ENCODE data around the gene ZGLP1. TPM values are rescaled to one million over a fixed set of nuclear protein-coding genes. Genes with fewer than 3 reads are reported as not detected.
A peak's percentile ranks its signal among the peaks of the same experiment; 100 is the strongest.

ZGLP1 gene
- total RNA-seq, 1 experiment from 2014 or later: 5.0 TPM

DNA sequence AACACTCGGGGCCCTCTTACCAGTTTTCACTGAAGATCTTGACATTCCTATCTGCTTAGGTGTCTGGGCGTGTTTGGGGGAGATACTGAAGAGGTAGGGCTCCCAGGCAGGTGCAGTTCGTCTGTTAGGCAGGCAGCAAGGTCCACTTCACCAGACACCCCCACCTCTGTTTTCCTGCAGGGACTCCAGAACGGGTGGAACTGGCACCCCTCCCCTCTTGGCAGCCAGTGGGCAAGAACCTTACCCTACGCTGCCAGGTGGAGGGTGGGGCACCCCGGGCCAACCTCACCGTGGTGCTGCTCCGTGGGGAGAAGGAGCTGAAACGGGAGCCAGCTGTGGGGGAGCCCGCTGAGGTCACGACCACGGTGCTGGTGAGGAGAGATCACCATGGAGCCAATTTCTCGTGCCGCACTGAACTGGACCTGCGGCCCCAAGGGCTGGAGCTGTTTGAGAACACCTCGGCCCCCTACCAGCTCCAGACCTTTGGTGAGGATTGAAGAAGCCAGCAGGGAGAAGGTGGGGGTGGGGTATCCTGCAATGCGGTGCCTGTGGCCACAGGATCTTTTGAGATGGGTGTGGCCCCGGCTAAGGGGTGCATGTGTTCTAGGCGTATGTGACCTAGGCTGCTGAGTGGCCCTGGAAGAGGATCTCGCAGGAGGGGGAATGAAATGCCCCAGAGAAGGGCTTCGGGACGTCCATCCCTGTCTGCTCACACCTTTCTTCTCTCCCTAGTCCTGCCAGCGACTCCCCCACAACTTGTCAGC lies 26.1 kb downstream of the ZGLP1 start:
- Histone ChIP-seq H3K9ac (ENCODE audit: low read length) (no peak overlapping the region), H3K4me1 (ENCODE audit: control insufficient read depth in 1 of 2, insufficient read depth in 2 of 2, low read length in 2 of 2) (peaks cover 13 to 33% of the 10 kb centered on the region in 2 experiments), H2AFZ (ENCODE audit: low read depth, low read length, poor library complexity, severe bottlenecking) (no peak overlapping the region), H3K4me3 (replicated peaks in 1 of 2; ENCODE audit: low read depth in 1 of 2, low read length in 2 of 2) (peak overlapping the region in 1 of 2 experiments; percentile 3; a peak in 1 of 4 replicates), H3K27me3 (ENCODE audit: insufficient read depth, low read length) (no peaks in the 10 kb centered on the region), H3K9me3 (ENCODE audit: control insufficient read depth in 1 of 2, insufficient read depth in 1 of 2, low read depth in 1 of 2, low read length in 2 of 2) (no peaks in the 10 kb centered on the region), H3K27ac (ENCODE audit: low read depth, low read length) (peak overlapping the region; percentile 44), H3K4me2 (ENCODE audit: low read length) (peak overlapping the region; percentile 59), H3K79me2 (ENCODE audit: insufficient read depth, low read length) (no peaks in the 10 kb centered on the region), H3K9me2 (ENCODE audit: insufficient read depth) (no peaks in the 10 kb centered on the region), H4K20me1 (ENCODE audit: insufficient read depth) (no peaks in the 10 kb centered on the region), H3K36me3 (ENCODE audit: control insufficient read depth in 1 of 2, insufficient read depth in 2 of 2, low read length in 2 of 2) (no peaks in the 10 kb centered on the region; a peak in 2 of 4 replicates)
- TF ChIP-seq SRF (IDR thresholded peaks at IDR 0.05; ENCODE audit: low read depth) (no peak), POLR2AphosphoS5 (IDR thresholded peaks at IDR 0.05; ENCODE audit: low read depth, low read length) (no peak), CBX3 (IDR thresholded peaks at IDR 0.05; ENCODE audit: low read depth) (no peak), ELF1 (IDR thresholded peaks at IDR 0.05; ENCODE audit: borderline replicate concordance, low read depth) (no peak), FOSL1 (IDR thresholded peaks at IDR 0.05; ENCODE audit: low read depth) (no peak), CEBPB (IDR thresholded peaks at IDR 0.05; ENCODE audit: low read depth) (no peak), ZNF274 (IDR thresholded peaks at IDR 0.05; ENCODE audit: low read depth, low read length) (no peak), YY1 (IDR thresholded peaks at IDR 0.05; ENCODE audit: extremely low read depth, insufficient replicate concordance, low read depth, low read length) (no peak), EZH2 (IDR thresholded peaks at IDR 0.05) (no peak), ZFX (IDR thresholded peaks at IDR 0.05) (no peak), JUND (IDR thresholded peaks at IDR 0.05) (no peak), TCF7L2 (IDR thresholded peaks at IDR 0.05; ENCODE audit: borderline replicate concordance, extremely low read depth, insufficient read depth, insufficient read length) (no peak), EZH2phosphoT487 (IDR thresholded peaks at IDR 0.05; ENCODE audit: borderline replicate concordance) (no peak), SIN3A (IDR thresholded peaks at IDR 0.05; ENCODE audit: low read depth) (no peak)
- TF ChIP-seq, protein P1, sequence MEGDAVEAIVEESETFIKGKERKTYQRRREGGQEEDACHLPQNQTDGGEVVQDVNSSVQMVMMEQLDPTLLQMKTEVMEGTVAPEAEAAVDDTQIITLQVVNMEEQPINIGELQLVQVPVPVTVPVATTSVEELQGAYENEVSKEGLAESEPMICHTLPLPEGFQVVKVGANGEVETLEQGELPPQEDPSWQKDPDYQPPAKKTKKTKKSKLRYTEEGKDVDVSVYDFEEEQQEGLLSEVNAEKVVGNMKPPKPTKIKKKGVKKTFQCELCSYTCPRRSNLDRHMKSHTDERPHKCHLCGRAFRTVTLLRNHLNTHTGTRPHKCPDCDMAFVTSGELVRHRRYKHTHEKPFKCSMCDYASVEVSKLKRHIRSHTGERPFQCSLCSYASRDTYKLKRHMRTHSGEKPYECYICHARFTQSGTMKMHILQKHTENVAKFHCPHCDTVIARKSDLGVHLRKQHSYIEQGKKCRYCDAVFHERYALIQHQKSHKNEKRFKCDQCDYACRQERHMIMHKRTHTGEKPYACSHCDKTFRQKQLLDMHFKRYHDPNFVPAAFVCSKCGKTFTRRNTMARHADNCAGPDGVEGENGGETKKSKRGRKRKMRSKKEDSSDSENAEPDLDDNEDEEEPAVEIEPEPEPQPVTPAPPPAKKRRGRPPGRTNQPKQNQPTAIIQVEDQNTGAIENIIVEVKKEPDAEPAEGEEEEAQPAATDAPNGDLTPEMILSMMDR (IDR thresholded peaks at IDR 0.05 in 2 of 3, conservative IDR thresholded peaks at IDR 0.05 in 1 of 3; ENCODE audit: borderline replicate concordance in 1 of 3, insufficient read depth in 1 of 3, low read depth in 2 of 3, low read length in 2 of 3): no peak
- TF ChIP-seq, protein P2, sequence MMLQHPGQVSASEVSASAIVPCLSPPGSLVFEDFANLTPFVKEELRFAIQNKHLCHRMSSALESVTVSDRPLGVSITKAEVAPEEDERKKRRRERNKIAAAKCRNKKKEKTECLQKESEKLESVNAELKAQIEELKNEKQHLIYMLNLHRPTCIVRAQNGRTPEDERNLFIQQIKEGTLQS (IDR thresholded peaks at IDR 0.05): no peak
- TF ChIP-seq, protein P3, sequence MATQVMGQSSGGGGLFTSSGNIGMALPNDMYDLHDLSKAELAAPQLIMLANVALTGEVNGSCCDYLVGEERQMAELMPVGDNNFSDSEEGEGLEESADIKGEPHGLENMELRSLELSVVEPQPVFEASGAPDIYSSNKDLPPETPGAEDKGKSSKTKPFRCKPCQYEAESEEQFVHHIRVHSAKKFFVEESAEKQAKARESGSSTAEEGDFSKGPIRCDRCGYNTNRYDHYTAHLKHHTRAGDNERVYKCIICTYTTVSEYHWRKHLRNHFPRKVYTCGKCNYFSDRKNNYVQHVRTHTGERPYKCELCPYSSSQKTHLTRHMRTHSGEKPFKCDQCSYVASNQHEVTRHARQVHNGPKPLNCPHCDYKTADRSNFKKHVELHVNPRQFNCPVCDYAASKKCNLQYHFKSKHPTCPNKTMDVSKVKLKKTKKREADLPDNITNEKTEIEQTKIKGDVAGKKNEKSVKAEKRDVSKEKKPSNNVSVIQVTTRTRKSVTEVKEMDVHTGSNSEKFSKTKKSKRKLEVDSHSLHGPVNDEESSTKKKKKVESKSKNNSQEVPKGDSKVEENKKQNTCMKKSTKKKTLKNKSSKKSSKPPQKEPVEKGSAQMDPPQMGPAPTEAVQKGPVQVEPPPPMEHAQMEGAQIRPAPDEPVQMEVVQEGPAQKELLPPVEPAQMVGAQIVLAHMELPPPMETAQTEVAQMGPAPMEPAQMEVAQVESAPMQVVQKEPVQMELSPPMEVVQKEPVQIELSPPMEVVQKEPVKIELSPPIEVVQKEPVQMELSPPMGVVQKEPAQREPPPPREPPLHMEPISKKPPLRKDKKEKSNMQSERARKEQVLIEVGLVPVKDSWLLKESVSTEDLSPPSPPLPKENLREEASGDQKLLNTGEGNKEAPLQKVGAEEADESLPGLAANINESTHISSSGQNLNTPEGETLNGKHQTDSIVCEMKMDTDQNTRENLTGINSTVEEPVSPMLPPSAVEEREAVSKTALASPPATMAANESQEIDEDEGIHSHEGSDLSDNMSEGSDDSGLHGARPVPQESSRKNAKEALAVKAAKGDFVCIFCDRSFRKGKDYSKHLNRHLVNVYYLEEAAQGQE (IDR thresholded peaks at IDR 0.05; ENCODE audit: low read depth): no peak
- TF ChIP-seq, protein P4, sequence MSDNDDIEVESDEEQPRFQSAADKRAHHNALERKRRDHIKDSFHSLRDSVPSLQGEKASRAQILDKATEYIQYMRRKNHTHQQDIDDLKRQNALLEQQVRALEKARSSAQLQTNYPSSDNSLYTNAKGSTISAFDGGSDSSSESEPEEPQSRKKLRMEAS (IDR thresholded peaks at IDR 0.05): no peak
- ChIA-PET RAD21 (ENCODE audit: low non-redundant PET in 1 of 2, low total read pairs in 2 of 2, uncharacterized antibody in 2 of 2, unreplicated experiment in 2 of 2) (no interaction called here), POLR2A (interaction anchor here (1.5 kb wide), 1 partner anchor 14 kb away, joined by 3 read pairs; no protein-coding TSS in a partner anchor), CTCF (no interaction called here)
- intact Hi-C loops (cut with micrococcal nuclease): no loop called here
- DNase-seq (ENCODE audit: low read depth, low spot score) (no peak), ATAC-seq (peak; percentile 60)
- BruUV-seq (replicated peaks): no TSS peak

Data from HCT116 (cell line).